ENCODE measurements around the gene FGF18. TPM values are rescaled to one million over a fixed set of nuclear protein-coding genes. Genes with fewer than 3 reads are reported as not detected.

The FGF18 gene
- total RNA-seq, 3 donors from 2014 or later, result 0.16 to 1.6 (median 0.33) TPM

DNA sequence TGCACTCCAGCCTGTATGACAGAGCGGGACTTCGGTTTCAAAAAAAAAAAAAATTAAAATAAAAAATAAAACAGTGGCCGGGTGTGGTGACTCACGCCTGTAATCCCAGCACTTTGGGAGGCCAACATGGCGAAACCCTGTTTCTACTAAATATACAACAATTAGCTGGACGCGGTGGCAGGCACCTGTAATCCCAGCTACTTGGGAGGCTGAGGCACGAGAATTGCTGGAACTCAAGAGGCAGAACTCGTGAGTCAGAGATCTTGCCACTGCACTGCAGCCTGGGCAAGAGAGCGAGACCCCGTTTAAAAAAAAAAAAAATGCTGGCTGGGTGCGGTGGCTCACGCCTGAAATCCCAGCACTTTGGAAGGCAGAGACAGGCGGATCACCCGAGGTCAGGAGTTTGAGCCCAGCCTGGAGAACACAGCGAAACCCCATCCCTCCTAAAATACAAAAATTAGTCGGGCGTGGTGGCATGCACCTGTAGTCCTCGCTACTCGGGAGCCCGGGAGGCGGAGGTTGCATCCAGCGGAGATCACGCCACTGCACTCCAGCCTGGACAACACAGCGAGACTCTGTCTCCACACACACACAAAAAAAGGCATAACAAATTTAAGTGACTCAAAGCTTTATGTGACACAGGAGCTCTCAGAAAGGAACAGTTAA lies 33.3 kb upstream of the FGF18 start:
- no peaks in the 10 kb centered on the region for H3K27me3 ChIP-seq
- H3K9me3 ChIP-seq, result no peaks in the 10 kb centered on the region
- DNase-seq (ENCODE audit: low spot score in 2 of 2), result no peak
- no peaks in the 10 kb centered on the region for H3K4me1 ChIP-seq
- H3K36me3 ChIP-seq, result no peaks in the 10 kb centered on the region
- intact Hi-C loops (cut with DNase I; ENCODE audit: low total_unique reads), result no loop called here
- H3K4me3 ChIP-seq, result no peak overlapping the region
- no peak for TF ChIP-seq POLR2AphosphoS5 (IDR thresholded peaks at IDR 0.05)
- TF ChIP-seq, protein P1, sequence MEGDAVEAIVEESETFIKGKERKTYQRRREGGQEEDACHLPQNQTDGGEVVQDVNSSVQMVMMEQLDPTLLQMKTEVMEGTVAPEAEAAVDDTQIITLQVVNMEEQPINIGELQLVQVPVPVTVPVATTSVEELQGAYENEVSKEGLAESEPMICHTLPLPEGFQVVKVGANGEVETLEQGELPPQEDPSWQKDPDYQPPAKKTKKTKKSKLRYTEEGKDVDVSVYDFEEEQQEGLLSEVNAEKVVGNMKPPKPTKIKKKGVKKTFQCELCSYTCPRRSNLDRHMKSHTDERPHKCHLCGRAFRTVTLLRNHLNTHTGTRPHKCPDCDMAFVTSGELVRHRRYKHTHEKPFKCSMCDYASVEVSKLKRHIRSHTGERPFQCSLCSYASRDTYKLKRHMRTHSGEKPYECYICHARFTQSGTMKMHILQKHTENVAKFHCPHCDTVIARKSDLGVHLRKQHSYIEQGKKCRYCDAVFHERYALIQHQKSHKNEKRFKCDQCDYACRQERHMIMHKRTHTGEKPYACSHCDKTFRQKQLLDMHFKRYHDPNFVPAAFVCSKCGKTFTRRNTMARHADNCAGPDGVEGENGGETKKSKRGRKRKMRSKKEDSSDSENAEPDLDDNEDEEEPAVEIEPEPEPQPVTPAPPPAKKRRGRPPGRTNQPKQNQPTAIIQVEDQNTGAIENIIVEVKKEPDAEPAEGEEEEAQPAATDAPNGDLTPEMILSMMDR (IDR thresholded peaks at IDR 0.05), result no peak
- TF ChIP-seq POLR2A (IDR thresholded peaks at IDR 0.05), result no peak
- no peak overlapping the region for H3K27ac ChIP-seq

DNA sequence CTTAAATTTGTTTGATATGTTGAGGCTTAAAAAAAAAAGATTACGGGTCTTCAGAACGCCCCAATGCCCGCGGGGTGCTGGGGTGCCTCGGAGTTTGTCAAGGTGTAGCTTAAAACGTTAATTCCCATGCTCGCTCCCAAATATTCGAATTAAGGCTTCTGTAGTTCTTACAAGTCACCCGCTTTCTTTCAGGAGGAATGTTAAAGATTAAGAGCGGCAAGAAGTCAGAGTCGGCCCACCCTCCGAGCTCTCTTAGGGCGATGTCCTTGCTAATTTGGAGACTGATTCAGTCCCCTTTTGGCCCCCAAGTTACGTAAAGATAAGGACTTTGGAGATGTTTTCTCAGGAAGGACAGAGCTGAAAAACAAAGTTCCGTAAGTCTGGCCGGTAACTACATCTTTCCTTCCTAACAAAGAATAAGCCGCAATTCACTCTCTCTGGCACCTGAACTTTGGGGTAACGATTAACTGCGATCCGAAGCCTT lies 32.5 kb upstream of the FGF18 start:
- peak overlapping the region; percentile 95 for H3K27ac ChIP-seq
- H3K9me3 ChIP-seq, result no peaks in the 10 kb centered on the region
- H3K4me1 ChIP-seq, result no peaks in the 10 kb centered on the region
- DNase-seq (ENCODE audit: low spot score in 2 of 2), result no peak
- no peaks in the 10 kb centered on the region for H3K27me3 ChIP-seq
- TF ChIP-seq, protein P1 (IDR thresholded peaks at IDR 0.05), result no peak
- TF ChIP-seq POLR2AphosphoS5 (IDR thresholded peaks at IDR 0.05) (no peak), POLR2A (IDR thresholded peaks at IDR 0.05) (no peak)
- peak overlapping the region; percentile 87 to 92 (median 89) for H3K4me3 ChIP-seq
- no peaks in the 10 kb centered on the region for H3K36me3 ChIP-seq
- intact Hi-C loops (cut with DNase I; ENCODE audit: low total_unique reads), result no loop called here

- peak; percentile 96 to 98 for DNase-seq (ENCODE audit: low spot score in 2 of 2)
- Histone ChIP-seq H3K9me3 (no peaks in the 10 kb centered on the region), H3K4me1 (no peaks in the 10 kb centered on the region), H3K36me3 (no peaks in the 10 kb centered on the region), H3K27me3 (no peaks in the 10 kb centered on the region), H3K4me3 (peak within 1 kb of the TSS; percentile 87 to 92 (median 89)), H3K27ac (peak within 1 kb of the TSS; percentile 95)
- TF ChIP-seq, protein P1 (IDR thresholded peaks at IDR 0.05), result no peak
- TF ChIP-seq POLR2AphosphoS5 (IDR thresholded peaks at IDR 0.05) (peak; percentile 90 to 95 (median 94)), POLR2A (IDR thresholded peaks at IDR 0.05) (peak; percentile 87)
- intact Hi-C loops (cut with DNase I; ENCODE audit: low total_unique reads), result no loop called here
Observed at GRCh38 chr5:171387345-171387969, 32.0 kb upstream of the FGF18 start, which contains the start of gene NPM1. NPM1 (plus strand) TSS chr5:171387849; CDS start chr5:171387949, 100 bp downstream.

- H3K4me1 ChIP-seq, result no peaks in the 10 kb centered on the region
- no peaks in the 10 kb centered on the region for H3K9me3 ChIP-seq
- peak; percentile 67 to 79 for DNase-seq (ENCODE audit: low spot score in 2 of 2)
- peak overlapping the region; percentile 87 to 92 (median 89) for H3K4me3 ChIP-seq
- no peaks in the 10 kb centered on the region for H3K36me3 ChIP-seq
- TF ChIP-seq, protein P1 (IDR thresholded peaks at IDR 0.05), result no peak
- TF ChIP-seq POLR2AphosphoS5 (IDR thresholded peaks at IDR 0.05) (peak; percentile 66 to 83 (median 66)), POLR2A (IDR thresholded peaks at IDR 0.05) (no peak)
- intact Hi-C loops (cut with DNase I; ENCODE audit: low total_unique reads), result no loop called here
- peak overlapping the region; percentile 95 for H3K27ac ChIP-seq
- H3K27me3 ChIP-seq, result no peaks in the 10 kb centered on the region
Observed at GRCh38 chr5:171387970-171388815, 31.3 kb upstream of the FGF18 start.
